Fibroblast of gingiva (primary cell): Measurements from ENCODE around the gene CPNE5.

ENCODE experiments used
- DNase-seq: peaks from one replicate; pipeline ENCODE4 v3.0.0-alpha.2; 2011; ENCODE audit warnings: low read depth

The CPNE5 gene

GRCh38 chr6:36700071-36700812, 139.0 kb downstream of the CPNE5 start:
- DNase-seq: no peak

GRCh38 chr6:36699348-36699747, 139.9 kb downstream of the CPNE5 start:
- no peak for DNase-seq

GRCh38 chr6:36698871-36699271, 140.4 kb downstream of the CPNE5 start:
- no peak for DNase-seq

DNA sequence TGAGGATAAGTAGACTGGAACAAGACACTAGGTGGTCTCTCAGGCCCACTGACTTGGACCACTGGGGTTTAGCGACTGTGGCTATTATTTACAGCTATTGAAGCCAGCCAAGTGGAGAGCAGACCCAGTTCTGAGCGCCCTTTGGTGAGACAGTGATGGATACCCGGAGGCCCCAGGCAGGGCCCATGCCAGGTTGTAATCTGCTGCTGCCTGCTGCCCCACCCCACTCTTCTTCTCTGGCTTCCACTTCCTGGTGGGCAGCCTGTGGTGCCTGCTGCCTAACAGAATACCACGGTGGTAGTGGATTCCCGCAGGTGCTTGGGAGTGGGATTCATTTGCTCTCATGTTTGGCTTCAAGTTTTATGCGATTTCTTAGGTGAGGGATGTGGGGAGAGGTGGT, 141.0 kb downstream of the CPNE5 start:
- no peak for DNase-seq

DNA sequence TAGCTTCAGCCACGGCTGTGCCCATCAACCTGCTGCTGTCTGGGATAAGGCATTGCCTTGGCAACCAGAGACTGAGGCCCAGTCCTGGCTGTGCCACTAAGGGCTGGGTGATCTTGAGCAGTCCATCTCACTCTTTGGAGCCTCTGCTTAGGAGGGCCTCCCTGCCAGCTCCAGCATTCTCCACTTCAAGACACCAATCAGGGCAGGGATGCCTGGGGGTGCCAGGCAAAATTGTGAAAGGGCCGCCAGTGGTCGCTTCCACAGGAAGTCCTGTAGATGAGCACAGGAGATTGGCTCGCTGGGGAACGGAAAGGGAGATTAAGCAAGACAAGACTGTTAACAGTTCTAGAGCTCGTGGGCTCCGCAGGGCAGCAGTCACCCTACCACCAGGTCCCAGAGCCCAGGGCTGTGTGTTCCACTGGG, 141.8 kb downstream of the CPNE5 start, which contains the start of gene RAB44:
TSS of gene RAB44 (plus strand) at position 346 of the 423 bp plus-strand sequence. CDS start 6,410 bp downstream, outside the sequence.
- no peak for DNase-seq

- no peak for DNase-seq
Measured at GRCh38 chr6:36695414-36695813, 143.8 kb downstream of the CPNE5 start.

DNA sequence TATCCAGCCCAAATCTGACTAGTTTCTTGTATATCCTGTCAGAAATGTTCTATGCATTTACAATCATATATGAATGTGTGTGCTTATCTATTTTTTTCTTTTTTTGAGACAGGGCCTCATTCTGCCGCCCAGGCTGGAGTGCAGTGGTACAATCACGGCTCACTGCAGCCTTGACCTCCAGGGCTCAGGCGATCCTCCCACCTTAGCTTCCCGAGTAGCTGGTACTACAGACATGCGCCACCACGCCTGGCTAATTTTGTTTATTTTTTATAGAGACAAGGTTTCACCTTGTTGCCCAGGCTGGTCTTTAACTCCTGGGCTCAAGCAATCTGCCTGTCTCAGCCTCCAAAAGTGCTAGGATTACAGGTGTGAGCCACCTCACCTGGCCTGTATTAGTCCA, 144.6 kb downstream of the CPNE5 start:
- DNase-seq: no peak

GRCh38 chr6:36692861-36693702, 146.2 kb downstream of the CPNE5 start:
- DNase-seq: no peak

DNA sequence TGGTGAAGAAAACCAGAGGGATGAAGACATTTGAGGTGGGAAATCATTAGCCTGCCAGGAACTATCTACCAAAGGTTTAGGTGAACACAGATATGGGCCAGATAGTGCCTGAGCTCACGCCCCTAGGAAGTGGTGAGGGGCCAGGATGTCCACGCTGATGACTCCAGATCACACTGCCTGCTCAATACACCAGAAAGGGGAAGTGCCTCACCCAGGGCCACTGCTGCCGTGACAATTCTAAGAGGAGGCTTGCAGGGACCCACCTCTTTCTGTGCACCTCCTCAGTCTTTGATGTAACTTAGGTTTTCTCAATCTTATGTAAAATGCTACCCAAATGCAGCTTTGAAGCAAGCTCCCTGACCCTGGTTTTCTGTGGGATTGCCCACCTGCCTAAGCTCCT, 147.0 kb downstream of the CPNE5 start:
- no peak for DNase-seq

- no peak for DNase-seq
Measured at GRCh38 chr6:36691612-36692011, 147.6 kb downstream of the CPNE5 start.

DNA sequence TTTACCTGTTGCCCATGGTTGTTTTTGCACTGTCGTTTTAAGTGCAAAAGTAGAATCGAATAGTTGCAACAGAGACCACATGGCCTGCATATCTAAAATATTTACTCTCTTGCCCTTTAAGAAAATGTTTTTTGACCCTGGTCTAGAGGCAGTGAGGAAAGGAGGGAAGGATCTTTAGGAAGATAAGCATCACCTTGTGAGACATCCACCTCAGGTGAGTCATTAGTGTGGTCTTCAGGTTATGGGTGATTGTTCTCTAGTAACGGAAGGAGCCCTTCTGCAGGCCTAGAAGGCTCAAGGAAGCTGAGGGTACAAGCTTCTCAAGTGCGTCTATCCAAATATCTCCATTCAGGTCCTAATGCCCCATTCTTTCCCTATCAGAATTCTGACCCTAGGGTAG, 148.2 kb downstream of the CPNE5 start:
- DNase-seq: no peak
